IPS-18c (cell line): ENCODE measurements around the gene SLC2A9.

Source experiments
- H3K4me3 ChIP-seq: 2 replicates; pipeline ENCODE4 v1.7.0; 2013; ENCODE audit warnings: low read depth, mild to moderate bottlenecking, low read length, moderate library complexity; ENCODE audit not compliant: insufficient read depth
- H3K9me3 ChIP-seq: one replicate; pipeline ENCODE4 v1.6.1; 2013; ENCODE audit warnings: mild to moderate bottlenecking, low read length, moderate library complexity; ENCODE audit not compliant: control insufficient read depth, insufficient read depth

Gene SLC2A9

GRCh38 chr4:9953089-9953488 lies 68.2 kb downstream of the SLC2A9 start:
- no peaks in the 10 kb centered on the region for H3K9me3 ChIP-seq
- no peak overlapping the region for H3K4me3 ChIP-seq

- no peaks in the 10 kb centered on the region for H3K9me3 ChIP-seq
- no peak overlapping the region for H3K4me3 ChIP-seq
Observed at GRCh38 chr4:9952415-9952950, 68.8 kb downstream of the SLC2A9 start.

- Histone ChIP-seq H3K4me3 (no peak overlapping the region), H3K9me3 (no peaks in the 10 kb centered on the region)
Observed at GRCh38 chr4:9949573-9949972, 71.7 kb downstream of the SLC2A9 start.

- Histone ChIP-seq H3K9me3 (no peaks in the 10 kb centered on the region), H3K4me3 (no peak overlapping the region)
Observed at GRCh38 chr4:9947168-9948062, 73.9 kb downstream of the SLC2A9 start.

- no peak overlapping the region for H3K4me3 ChIP-seq
- H3K9me3 ChIP-seq = no peaks in the 10 kb centered on the region
Observed at GRCh38 chr4:9946170-9946569, 75.1 kb downstream of the SLC2A9 start.

- no peak overlapping the region for H3K4me3 ChIP-seq
- H3K9me3 ChIP-seq = no peaks in the 10 kb centered on the region
Observed at GRCh38 chr4:9944431-9945425, 76.6 kb downstream of the SLC2A9 start.

- H3K4me3 ChIP-seq = no peak overlapping the region
- no peaks in the 10 kb centered on the region for H3K9me3 ChIP-seq
Observed at GRCh38 chr4:9943761-9944160, 77.5 kb downstream of the SLC2A9 start.

GRCh38 chr4:9942921-9943600 lies 78.2 kb downstream of the SLC2A9 start:
- Histone ChIP-seq H3K9me3 (no peaks in the 10 kb centered on the region), H3K4me3 (no peak overlapping the region)

GRCh38 chr4:9942139-9942538 lies 79.2 kb downstream of the SLC2A9 start:
- no peak overlapping the region for H3K4me3 ChIP-seq
- H3K9me3 ChIP-seq = no peaks in the 10 kb centered on the region

GRCh38 chr4:9940041-9940440 lies 81.3 kb downstream of the SLC2A9 start:
- no peaks in the 10 kb centered on the region for H3K9me3 ChIP-seq
- H3K4me3 ChIP-seq = no peak overlapping the region

GRCh38 chr4:9938933-9939332 lies 82.4 kb downstream of the SLC2A9 start:
- H3K4me3 ChIP-seq = no peak overlapping the region
- no peaks in the 10 kb centered on the region for H3K9me3 ChIP-seq

GRCh38 chr4:9937078-9937477 lies 84.2 kb downstream of the SLC2A9 start:
- H3K4me3 ChIP-seq = no peak overlapping the region

GRCh38 chr4:9936129-9936644 lies 85.1 kb downstream of the SLC2A9 start:
- no peak overlapping the region for H3K4me3 ChIP-seq

More at GRCh38 chr4:9937078-9937477, 84.2 kb downstream of the SLC2A9 start:
- H3K9me3 ChIP-seq = no peaks in the 10 kb centered on the region

GRCh38 chr4:9933956-9934355 lies 87.3 kb downstream of the SLC2A9 start:
- Histone ChIP-seq H3K9me3 (no peaks in the 10 kb centered on the region), H3K4me3 (no peak overlapping the region)

More at GRCh38 chr4:9936129-9936644, 85.1 kb downstream of the SLC2A9 start:
- no peaks in the 10 kb centered on the region for H3K9me3 ChIP-seq

GRCh38 chr4:9933184-9933583 lies 88.1 kb downstream of the SLC2A9 start:
- Histone ChIP-seq H3K9me3 (no peaks in the 10 kb centered on the region), H3K4me3 (no peak overlapping the region)

GRCh38 chr4:9932771-9933170 lies 88.5 kb downstream of the SLC2A9 start:
- H3K4me3 ChIP-seq = no peak overlapping the region
- H3K9me3 ChIP-seq = no peaks in the 10 kb centered on the region

GRCh38 chr4:9931146-9931545 lies 90.2 kb downstream of the SLC2A9 start:
- H3K9me3 ChIP-seq = no peaks in the 10 kb centered on the region
- H3K4me3 ChIP-seq = no peak overlapping the region
